K562 (cell line): ENCODE data around the gene PPP1R16B. TPM values are rescaled to one million over a fixed set of nuclear protein-coding genes. Genes with fewer than 3 reads are reported as not detected.

ENCODE experiments used
- BRF2 ChIP-seq: IDR thresholded peaks from 3 replicates; pipeline ENCODE4 v1.6.1; 2011; ENCODE audit warnings: borderline replicate concordance, mild to moderate bottlenecking; ENCODE audit not compliant: insufficient read length, insufficient read depth
- CSDE1 ChIP-seq, 2 experiments: fragments of 450-650 bp; IDR thresholded peaks; 2 replicates each; pipeline ENCODE4 v1.6.1; 2016; ENCODE audit warnings: mild to moderate bottlenecking in 1 of 2
- GABPA ChIP-seq: fragments of 200-800 bp; sonication (Bioruptor generic); conservative IDR thresholded peaks from 2 replicates; pipeline ENCODE4 v1.6.1; 2016; ENCODE audit warnings: low read depth, missing genetic modification characterization, missing compliant biosample characterization
- GATAD2B ChIP-seq: fragments of 450-650 bp; IDR thresholded peaks from 2 replicates; pipeline ENCODE4 v1.6.1; 2017; ENCODE audit warnings: mild to moderate bottlenecking, borderline replicate concordance
- GTF3C2 ChIP-seq: IDR thresholded peaks from 3 replicates; pipeline ENCODE4 v1.6.1; 2011; ENCODE audit warnings: borderline replicate concordance, mild to moderate bottlenecking, moderate library complexity; ENCODE audit not compliant: insufficient read length; ENCODE audit errors: extremely low read depth
- HMGN3 ChIP-seq: IDR thresholded peaks from 2 replicates; pipeline ENCODE4 v1.6.1; 2011; ENCODE audit warnings: borderline replicate concordance, low read depth, mild to moderate bottlenecking, mixed read lengths, low read length; ENCODE audit not compliant: insufficient read length; ENCODE audit errors: extremely low read depth
- HOMEZ ChIP-seq: fragments of 250-450 bp; sonication (Bioruptor Pico); IDR thresholded peaks from 2 replicates; pipeline ENCODE4 v1.4.0; 2020; ENCODE audit warnings: mild to moderate bottlenecking, moderate library complexity
- IFI16 ChIP-seq: fragments of 250-450 bp; sonication (Bioruptor Pico); IDR thresholded peaks from 2 replicates; pipeline ENCODE4 v2.1.2; 2022; ENCODE audit warnings: mild to moderate bottlenecking, inconsistent platforms
- KLF16 ChIP-seq: IDR thresholded peaks from 2 replicates; pipeline ENCODE4 v1.6.1; 2016; ENCODE audit warnings: antibody characterized with exemption
- KLF6 ChIP-seq: fragments of 250-450 bp; sonication (Bioruptor Pico); IDR thresholded peaks from 2 replicates; pipeline ENCODE4 v1.4.0; 2020; ENCODE audit warnings: mild to moderate bottlenecking, moderate library complexity, borderline replicate concordance
- PHF20 ChIP-seq: fragments of 450-650 bp; IDR thresholded peaks from 2 replicates; pipeline ENCODE4 v1.6.1; 2018; ENCODE audit not compliant: partially characterized antibody
- POLR2A ChIP-seq: fragments of 450-650 bp; conservative IDR thresholded peaks from 2 replicates; pipeline ENCODE4 v1.6.1; 2016
- RERE ChIP-seq: sonication (generic); formaldehyde crosslinking; IDR thresholded peaks from 2 replicates; pipeline ENCODE4 v1.8.0; 2023; ENCODE audit warnings: missing genetic modification reagents, mild to moderate bottlenecking, borderline replicate concordance
- SAFB2 ChIP-seq: fragments of 200-400 bp; formaldehyde crosslinking; IDR thresholded peaks from 2 replicates; pipeline ENCODE4 v1.6.1; 2018; ENCODE audit warnings: borderline replicate concordance, low read length, low read depth, moderate library complexity; ENCODE audit not compliant: severe bottlenecking
- TFAM ChIP-seq: fragments of 250-450 bp; sonication (Bioruptor Pico); conservative IDR thresholded peaks from 2 replicates; pipeline ENCODE4 v1.5.0; 2021; ENCODE audit warnings: mild to moderate bottlenecking, moderate library complexity
- YBX1 ChIP-seq: fragments of 450-650 bp; IDR thresholded peaks from 2 replicates; pipeline ENCODE4 v1.7.1; 2016; ENCODE audit warnings: mild to moderate bottlenecking
- polyA plus RNA-seq, 8 experiments: library from polyadenylated mRNA; depleted of rRNA in 4 of 8; stranded (reverse) in 5 of 8; unstranded in 3 of 8; fragments of >200 nt; fragmentation: Nextera tagmentation in 2 of 8; fragmentation: Illumina TruSeq in 1 of 8; extraction: Ambion mirVana in 2 of 8; extraction: Trizol in 1 of 8; gene quantifications; 2 replicates each; pipeline versions ENCODE4 v1.2.1 to v1.2.3, GENCODE V29; 2011 to 2014; ENCODE audit warnings: inconsistent platforms in 1 of 8, missing spikeins in 1 of 8
- total RNA-seq, 7 experiments: library from RNA; depleted of rRNA in 6 of 7; stranded (reverse); fragments of >200 nt in 6 of 7; fragmentation: Illumina TruSeq in 2 of 7; extraction: Trizol in 2 of 7; gene quantifications; 2 replicates each; pipeline versions ENCODE4 v1.2.1 to v1.2.3, GENCODE V29; 2011 to 2021; ENCODE audit warnings: low replicate concordance in 1 of 7

PPP1R16B gene
- total and polyA plus RNA-seq, 9 of the 15 experiments (the other 6 are each of a cell fraction or from before 2014, with no cell fraction given) = 1.5 to 11.5 (median 6.8) TPM

GRCh38 chr20:38926142-38926933, 120.8 kb downstream of the PPP1R16B start, which contains the start of gene FAM83D (continued):
- TF ChIP-seq RERE (CRISPR knock-in tag) (peak; percentile 96; the same call in 1 of the 2 replicates), TFAM (CRISPR knock-in tag) (no peak), HOMEZ (0 out of 2 replicates have a peak, but pooled peaks have one; percentile 40), BRF2 (no peak), KLF6 (CRISPR knock-in tag) (no peak), KLF16 (no peak), SAFB2 (no peak), CSDE1 (IDR thresholded peaks at IDR 0.05) (no peak; a peak in 1 of 4 replicates), GATAD2B (peak; percentile 55; the same call in 1 of the 2 replicates), GABPA (tag) (no peak), YBX1 (no peak), POLR2A (peak; percentile 98), PHF20 (peak; percentile 31), HMGN3 (peak; percentile 89), IFI16 (no peak), GTF3C2 (no peak)
